DND-41 (cell line): Measurements from ENCODE around the gene UBASH3B.
"Not testable (repeated sequence)": the region's sequence is repeated elsewhere in the genome, so short reads cannot be mapped to it uniquely, and the experiment has no call there.

Source experiments
- ATAC-seq: fragments of 200-7000 bp; cut with Tn5 transposase; 3 replicates; pipeline ENCODE4 v1.9.1; 2021; ENCODE audit warnings: low read depth; ENCODE audit not compliant: insufficient read depth
- DNase-seq: peaks from one replicate; pipeline ENCODE4 v3.0.0-alpha.2; 2020
- H2AFZ ChIP-seq: 2 replicates; pipeline ENCODE4 v1.6.0; 2012; ENCODE audit warnings: low read depth, low read length
- H3K27ac ChIP-seq: 2 replicates; pipeline ENCODE4 v1.5.1; 2012; ENCODE audit warnings: low read length, inconsistent platforms
- H3K27me3 ChIP-seq: fragments of 200-600 bp; sonication (generic); 2 replicates; pipeline ENCODE4 v1.6.0; 2012; ENCODE audit warnings: low read length, mild to moderate bottlenecking, inconsistent platforms; ENCODE audit not compliant: insufficient read depth, poor library complexity
- H3K36me3 ChIP-seq: 2 replicates; pipeline ENCODE4 v1.5.1; 2012; ENCODE audit warnings: low read length, inconsistent platforms; ENCODE audit not compliant: insufficient read depth
- H3K4me1 ChIP-seq: 2 replicates; pipeline ENCODE4 v1.5.1; 2012; ENCODE audit warnings: mild to moderate bottlenecking, low read length; ENCODE audit not compliant: insufficient read depth
- H3K4me2 ChIP-seq: 2 replicates; pipeline ENCODE4 v1.6.0; 2012; ENCODE audit warnings: mild to moderate bottlenecking, moderate library complexity, low read length, inconsistent platforms; ENCODE audit not compliant: insufficient read depth
- H3K4me3 ChIP-seq, 2 experiments: fragments of 200-600 bp in 1 of 2; shearing (Covaris generic) in 1 of 2; 2 replicates each; pipeline ENCODE4 v1.5.1; 2012 to 2016; ENCODE audit warnings: inconsistent platforms in 2 of 2, low read length in 2 of 2, mild to moderate bottlenecking in 2 of 2, low read depth in 1 of 2, moderate library complexity in 1 of 2
- H3K79me2 ChIP-seq: 2 replicates; pipeline ENCODE4 v1.6.0; 2012; ENCODE audit warnings: low read length, inconsistent platforms; ENCODE audit not compliant: insufficient read depth
- H3K9ac ChIP-seq: 2 replicates; pipeline ENCODE4 v1.6.0; 2012; ENCODE audit warnings: low read depth, mild to moderate bottlenecking, inconsistent platforms, low read length, moderate library complexity
- H3K9me3 ChIP-seq: 2 replicates; pipeline ENCODE4 v1.5.1; 2012; ENCODE audit warnings: low read length, moderate library complexity, mild to moderate bottlenecking, inconsistent platforms; ENCODE audit not compliant: insufficient read depth, severe bottlenecking
- H4K20me1 ChIP-seq: 2 replicates; pipeline ENCODE4 v1.6.0; 2012; ENCODE audit warnings: low read length; ENCODE audit not compliant: insufficient read depth
- CTCF ChIP-seq: IDR thresholded peaks from 2 replicates; pipeline ENCODE4 v1.5.1; 2012; ENCODE audit warnings: borderline replicate concordance, low read length, moderate library complexity, mild to moderate bottlenecking; ENCODE audit not compliant: poor library complexity, severe bottlenecking; ENCODE audit errors: extremely low read depth
- EZH2 ChIP-seq: IDR thresholded peaks from 3 replicates; pipeline ENCODE4 v1.6.1; 2012; ENCODE audit warnings: borderline replicate concordance, low read depth, mild to moderate bottlenecking, moderate library complexity, low read length, inconsistent platforms; ENCODE audit not compliant: severe bottlenecking

The UBASH3B gene

GRCh38 chr11:122853971-122854446 lies 198.5 kb downstream of the UBASH3B start:
- Histone ChIP-seq H3K27me3 (peaks cover 4% of the 10 kb centered on the region), H3K9me3 (no peaks in the 10 kb centered on the region), H3K36me3 (no peaks in the 10 kb centered on the region), H3K79me2 (no peaks in the 10 kb centered on the region), H2AFZ (peak overlapping the region; percentile 64; the same call in 1 of the 2 replicates), H3K27ac (no peak overlapping the region), H4K20me1 (no peaks in the 10 kb centered on the region), H3K4me1 (peaks cover 5% of the 10 kb centered on the region), H3K4me2 (no peak overlapping the region), H3K9ac (no peak overlapping the region), H3K4me3 (no peak overlapping the region)
- DNase-seq (peak; percentile 52), ATAC-seq (peak; percentile 73)
- TF ChIP-seq EZH2 (no peak), CTCF (peak; percentile 87)

GRCh38 chr11:122861631-122862030 lies 206.1 kb downstream of the UBASH3B start:
- no peak for ATAC-seq
- no peak overlapping the region for H2AFZ ChIP-seq
- no peak overlapping the region for H3K9ac ChIP-seq
- no peak overlapping the region for H3K27ac ChIP-seq
- no peak for DNase-seq
- no peak overlapping the region for H3K4me2 ChIP-seq
- no peaks in the 10 kb centered on the region for H3K79me2 ChIP-seq
- TF ChIP-seq EZH2 (no peak), CTCF (no peak)
- H3K4me1 ChIP-seq: no peaks in the 10 kb centered on the region
- no peak overlapping the region for H3K4me3 ChIP-seq
- peaks cover 18% of the 10 kb centered on the region for H3K27me3 ChIP-seq
- no peaks in the 10 kb centered on the region for H3K36me3 ChIP-seq
- no peaks in the 10 kb centered on the region for H4K20me1 ChIP-seq
- H3K9me3 ChIP-seq: no peaks in the 10 kb centered on the region

- Histone ChIP-seq H3K9ac (no peak overlapping the region), H3K36me3 (no peaks in the 10 kb centered on the region), H3K27ac (no peak overlapping the region)
Measured at GRCh38 chr11:122862091-122862490, 206.6 kb downstream of the UBASH3B start.

GRCh38 chr11:122863154-122863553 lies 207.6 kb downstream of the UBASH3B start:
- not testable (repeated sequence) for DNase-seq, H3K27ac ChIP-seq

More at GRCh38 chr11:122862091-122862490, 206.6 kb downstream of the UBASH3B start:
- H3K4me3 ChIP-seq: no peak overlapping the region
- ATAC-seq (no peak), DNase-seq (no peak)
- no peaks in the 10 kb centered on the region for H3K9me3 ChIP-seq
- TF ChIP-seq CTCF (no peak), EZH2 (no peak)
- H3K4me2 ChIP-seq: no peak overlapping the region
- no peaks in the 10 kb centered on the region for H4K20me1 ChIP-seq
- H2AFZ ChIP-seq: no peak overlapping the region
- no peaks in the 10 kb centered on the region for H3K4me1 ChIP-seq
- peaks cover 18% of the 10 kb centered on the region for H3K27me3 ChIP-seq
- H3K79me2 ChIP-seq: no peaks in the 10 kb centered on the region

More at GRCh38 chr11:122863154-122863553, 207.6 kb downstream of the UBASH3B start:
- H3K27me3 ChIP-seq: peaks cover 16% of the 10 kb centered on the region
- not testable (repeated sequence) for ATAC-seq, H3K36me3 ChIP-seq, H3K9ac ChIP-seq, H3K4me3 ChIP-seq, H4K20me1 ChIP-seq, H3K79me2 ChIP-seq, H3K9me3 ChIP-seq, H3K4me2 ChIP-seq, H2AFZ ChIP-seq, H3K4me1 ChIP-seq
